Suprapubic skin (tissue), 4 donors: ENCODE measurements around the gene CUBN.
A peak's percentile ranks its signal among the peaks of the same experiment; 100 is the strongest.

Experiments
- CTCF ChIP-seq, 2 donors: fragments of 200-600 bp in 1 of 2; fragments of 450-650 bp in 1 of 2; sonication (generic) in 1 of 2; IDR thresholded peaks; one replicate each; pipeline ENCODE4 v1.5.1; 2016 to 2019; ENCODE audit warnings: antibody characterized with exemption in 2 of 2, mild to moderate bottlenecking in 1 of 2, moderate library complexity in 1 of 2
- EP300 ChIP-seq: sonication (generic); formaldehyde crosslinking; IDR thresholded peaks from one replicate; pipeline ENCODE4 v1.6.1; 2017; ENCODE audit warnings: antibody characterized with exemption
- POLR2A ChIP-seq, 2 donors: fragments of 450-650 bp; IDR thresholded peaks; one replicate each; pipeline ENCODE4 v1.6.1; 2017; ENCODE audit warnings: antibody characterized with exemption in 2 of 2, mild to moderate bottlenecking in 2 of 2, moderate library complexity in 2 of 2
- POLR2AphosphoS5 ChIP-seq, 3 donors: sonication (generic); formaldehyde crosslinking; IDR thresholded peaks; one replicate each; pipeline ENCODE4 v1.6.1; 2017; ENCODE audit warnings: antibody characterized with exemption in 3 of 3

- TF ChIP-seq POLR2A (IDR thresholded peaks at IDR 0.05) (no peak), CTCF (IDR thresholded peaks at IDR 0.05) (no peak), POLR2AphosphoS5 (IDR thresholded peaks at IDR 0.05) (peak in 1 of 3 donors; percentile 42), EP300 (no peak)
Observed at GRCh38 chr10:17025444-17026295, 103.9 kb downstream of the CUBN start.
